Osteocyte (in vitro differentiated cells): ENCODE data around the gene FLYWCH1. TPM values are rescaled to one million over a fixed set of nuclear protein-coding genes. Genes with fewer than 3 reads are reported as not detected.
"Not testable (repeated sequence)": the region's sequence is repeated elsewhere in the genome, so short reads cannot be mapped to it uniquely, and the experiment has no call there.

Source experiments
- DNase-seq: peaks from one replicate; pipeline ENCODE4 v3.0.0; 2021; ENCODE audit warnings: mixed read lengths; ENCODE audit not compliant: unreplicated experiment; ENCODE audit errors: extremely low spot score
- H3K27ac Mint-ChIP-seq: one replicate; pipeline ENCODE4 v1.8.0; 2021; ENCODE audit warnings: mild to moderate bottlenecking, mixed read lengths; ENCODE audit not compliant: unreplicated experiment
- H3K27me3 Mint-ChIP-seq: one replicate; pipeline ENCODE4 v1.8.0; 2021; ENCODE audit warnings: mixed read lengths; ENCODE audit not compliant: unreplicated experiment
- H3K36me3 Mint-ChIP-seq: one replicate; pipeline ENCODE4 v1.8.0; 2021; ENCODE audit warnings: mixed read lengths; ENCODE audit not compliant: unreplicated experiment
- H3K4me1 Mint-ChIP-seq: one replicate; pipeline ENCODE4 v1.8.0; 2021; ENCODE audit warnings: mixed read lengths; ENCODE audit not compliant: unreplicated experiment
- H3K4me3 Mint-ChIP-seq: one replicate; pipeline ENCODE4 v1.8.0; 2021; ENCODE audit warnings: mild to moderate bottlenecking, moderate library complexity, mixed read lengths; ENCODE audit not compliant: unreplicated experiment
- H3K9me3 Mint-ChIP-seq: one replicate; pipeline ENCODE4 v1.8.0; 2021; ENCODE audit warnings: mixed read lengths; ENCODE audit not compliant: unreplicated experiment
- CTCF ChIP-seq: fragments of 200-600 bp; sonication (generic); IDR thresholded peaks from 2 replicates; pipeline ENCODE4 v1.5.0; 2021; ENCODE audit warnings: antibody characterized with exemption, mild to moderate bottlenecking, moderate library complexity
- total RNA-seq: library from RNA; stranded (reverse); gene quantifications from 2 replicates; pipeline ENCODE4 v1.2.1, GENCODE V29; 2021

FLYWCH1 gene
- total RNA-seq, 1 donor from 2014 or later = 46.4 TPM

- Mint-ChIP-seq H3K27me3 (no peaks in the 10 kb centered on the region), H3K9me3 (no peaks in the 10 kb centered on the region), H3K36me3 (peaks cover 2% of the 10 kb centered on the region), H3K27ac (peak overlapping the region; percentile 93), H3K4me1 (peaks cover 26% of the 10 kb centered on the region), H3K4me3 (peak overlapping the region; percentile 94)
- peak; percentile 93 for DNase-seq
- peak; percentile 97 for TF ChIP-seq CTCF
Measured at GRCh38 chr16:2904100-2904921, 7.4 kb upstream of the FLYWCH1 start.

- peaks cover 2% of the 10 kb centered on the region for H3K36me3 Mint-ChIP-seq
- H3K27me3 Mint-ChIP-seq = no peaks in the 10 kb centered on the region
- H3K4me3 Mint-ChIP-seq = peak overlapping the region; percentile 94
- no peak for DNase-seq
- no peaks in the 10 kb centered on the region for H3K9me3 Mint-ChIP-seq
- peak overlapping the region; percentile 93 for H3K27ac Mint-ChIP-seq
- no peak for TF ChIP-seq CTCF
- peaks cover 26% of the 10 kb centered on the region for H3K4me1 Mint-ChIP-seq
Measured at GRCh38 chr16:2904922-2905240, 6.8 kb upstream of the FLYWCH1 start.

GRCh38 chr16:2905241-2905987, 6.3 kb upstream of the FLYWCH1 start:
- DNase-seq = peak; percentile 100
- Mint-ChIP-seq H3K9me3 (no peaks in the 10 kb centered on the region), H3K4me3 (peak overlapping the region; percentile 94), H3K27ac (peak overlapping the region; percentile 93), H3K4me1 (peaks cover 29% of the 10 kb centered on the region), H3K36me3 (peaks cover 2% of the 10 kb centered on the region), H3K27me3 (no peaks in the 10 kb centered on the region)
- no peak for TF ChIP-seq CTCF

GRCh38 chr16:2905988-2906387, 5.7 kb upstream of the FLYWCH1 start:
- Mint-ChIP-seq H3K27ac (peak overlapping the region; percentile 90), H3K27me3 (no peaks in the 10 kb centered on the region), H3K4me3 (peak overlapping the region; percentile 64), H3K4me1 (peaks cover 32% of the 10 kb centered on the region), H3K36me3 (peaks cover under 1% of the 10 kb centered on the region), H3K9me3 (no peaks in the 10 kb centered on the region)
- no peak for TF ChIP-seq CTCF
- DNase-seq = no peak

- H3K4me1 Mint-ChIP-seq = peaks cover 37% of the 10 kb centered on the region
- not testable (repeated sequence) for H3K36me3 Mint-ChIP-seq, H3K4me3 Mint-ChIP-seq, H3K9me3 Mint-ChIP-seq, DNase-seq, H3K27me3 Mint-ChIP-seq
- peak; percentile 66 for TF ChIP-seq CTCF
- H3K27ac Mint-ChIP-seq = peak overlapping the region; percentile 90
Measured at GRCh38 chr16:2907084-2907753, 4.5 kb upstream of the FLYWCH1 start.
